GM12878 (cell line): ENCODE measurements around the gene EXOC3L1. TPM values are rescaled to one million over a fixed set of nuclear protein-coding genes. Genes with fewer than 3 reads are reported as not detected.

Source experiments
- ATAC-seq: fragments of 200-7000 bp; cut with Tn5 transposase; 3 replicates; pipeline ENCODE4 v1.9.1; 2020; ENCODE audit warnings: mild to moderate bottlenecking, moderate library complexity
- BruUV-seq: library from RNA; stranded (reverse); fragments of 400-500 nt; replicated peaks from 2 replicates; lab custom pipeline; 2021; lab: Mats Ljungman, UMichigan
- CTCF ChIA-PET: fragments of 300-600 bp; sonication (Branson Sonifier 250); formaldehyde crosslinking; extraction: SDS; loops from one replicate; lab custom pipeline; 2021; ENCODE audit warnings: inconsistent platforms; lab: Yijun Ruan, JAX
- POLR2A ChIA-PET: fragments of 350-600 bp; formaldehyde crosslinking; extraction: SDS; loops from one replicate; lab custom pipeline; 2021; ENCODE audit warnings: inconsistent platforms; lab: Charles Lee
- RAD21 ChIA-PET: fragments of 300-600 bp; sonication (Branson Sonifier 250); formaldehyde crosslinking; loops from one replicate; lab custom pipeline; 2023; ENCODE audit warnings: antibody characterized with exemption; ENCODE audit not compliant: unreplicated experiment; lab: Charles Lee
- SMC1A ChIA-PET: fragments of 300-600 bp; sonication (Branson Sonifier 250); formaldehyde crosslinking; loops from one replicate; lab custom pipeline; 2023; ENCODE audit not compliant: unreplicated experiment, uncharacterized antibody; lab: Charles Lee
- DNase-seq: peaks from one replicate; pipeline ENCODE4 v3.0.0-alpha.2; 2011; ENCODE audit warnings: low read depth, low spot score
- FAIRE-seq: peaks from 3 replicates; lab custom pipeline; 2011; peaks lifted over from hg19 to GRCh38; lab: Jason Lieb, UNC
- H2AFZ ChIP-seq: 2 replicates; pipeline ENCODE4 v1.6.0; 2011; ENCODE audit warnings: low read depth, low read length, control low read depth; ENCODE audit not compliant: control insufficient read depth
- H3K27ac ChIP-seq: 2 replicates; pipeline ENCODE4 v1.5.1; 2011; ENCODE audit warnings: control low read depth; ENCODE audit not compliant: control insufficient read depth, insufficient read depth
- H3K27me3 ChIP-seq, 2 experiments: replicated peaks in 1 of 2; 2 replicates each; pipeline versions ENCODE4 v1.6.0 to v1.6.1; 2011; ENCODE audit warnings: low read length in 1 of 2; ENCODE audit not compliant: control insufficient read depth in 2 of 2, insufficient read depth in 2 of 2
- H3K36me3 ChIP-seq, 2 experiments: 2 replicates each; pipeline ENCODE4 v1.5.1; 2011; ENCODE audit warnings: low read length in 1 of 2; ENCODE audit not compliant: control insufficient read depth in 2 of 2, insufficient read depth in 2 of 2
- H3K4me1 ChIP-seq: 2 replicates; pipeline ENCODE4 v1.6.1; 2011; ENCODE audit warnings: mild to moderate bottlenecking, low read length, moderate library complexity, mixed read lengths; ENCODE audit not compliant: control insufficient read depth, insufficient read depth
- H3K4me2 ChIP-seq: 2 replicates; pipeline ENCODE4 v1.6.0; 2011; ENCODE audit warnings: control low read depth; ENCODE audit not compliant: control insufficient read depth, insufficient read depth
- H3K4me3 ChIP-seq: fragments of 200-600 bp; sonication (generic); 2 replicates; pipeline ENCODE4 v1.5.1; 2016
- H3K79me2 ChIP-seq: 2 replicates; pipeline ENCODE4 v1.6.0; 2011; ENCODE audit warnings: low read length; ENCODE audit not compliant: control insufficient read depth, insufficient read depth
- H3K9ac ChIP-seq: 2 replicates; pipeline ENCODE4 v1.8.0; 2011; ENCODE audit warnings: low read length, control low read depth, mixed read lengths; ENCODE audit not compliant: control insufficient read depth, insufficient read depth
- H3K9me3 ChIP-seq: replicated peaks from 3 replicates; pipeline ENCODE4 v1.5.1; 2011; ENCODE audit warnings: mild to moderate bottlenecking, low read length; ENCODE audit not compliant: control insufficient read depth, insufficient read depth
- H4K20me1 ChIP-seq: 2 replicates; pipeline ENCODE4 v1.6.0; 2011; ENCODE audit not compliant: control insufficient read depth, insufficient read depth
- E2F8 ChIP-seq: fragments of 450-650 bp; IDR thresholded peaks from 2 replicates; pipeline ENCODE4 v1.6.1; 2018; ENCODE audit warnings: mild to moderate bottlenecking, low read depth, moderate library complexity; ENCODE audit not compliant: partially characterized antibody
- MEF2A ChIP-seq: IDR thresholded peaks from 2 replicates; pipeline ENCODE4 v1.6.1; 2011; ENCODE audit warnings: low read depth, mild to moderate bottlenecking, low read length, moderate library complexity; ENCODE audit not compliant: insufficient read depth
- MYB ChIP-seq: fragments of 150-350 bp; IDR thresholded peaks from 2 replicates; pipeline ENCODE4 v1.6.1; 2014; ENCODE audit warnings: mild to moderate bottlenecking, low read depth, low read length, borderline replicate concordance
- YBX1 ChIP-seq: fragments of 450-650 bp; IDR thresholded peaks from 2 replicates; pipeline ENCODE4 v1.6.1; 2016; ENCODE audit warnings: antibody characterized with exemption
- WGBS: methylation state at CpG from one replicate; pipeline ENCODE4 v1.1.6; 2016; ENCODE audit warnings: low lambda C conversion rate; ENCODE audit not compliant: insufficient replicate concordance, insufficient coverage; ENCODE audit errors: missing lambda C conversion rate; 5-methylcytosine and 5-hydroxymethylcytosine counted together
- in situ Hi-C: fragments of 300-500 bp; cut with MboI; formaldehyde crosslinking; loops from 9 replicates; pipeline ENCODE4 v1.14.3; 2018; ENCODE audit warnings: mixed read lengths
- intact Hi-C: fragments of 100-400 bp; cut with micrococcal nuclease; formaldehyde crosslinking; loops from one replicate; pipeline ENCODE4 v1.14.2; 2022; ENCODE audit not compliant: unreplicated experiment
- polyA plus RNA-seq, 11 experiments: library from polyadenylated mRNA; depleted of rRNA in 4 of 11; unstranded in 6 of 11; stranded (reverse) in 5 of 11; fragments of >200 nt; fragmentation: Nextera tagmentation in 4 of 11; fragmentation: Illumina TruSeq in 1 of 11; extraction: Ambion mirVana in 4 of 11; extraction: Trizol in 1 of 11; gene quantifications; 1 replicate in 1 of 11; 2 replicates in 10 of 11; pipeline versions ENCODE4 v1.2.1 to v1.2.3, GENCODE V29; 2011 to 2016; ENCODE audit warnings: inconsistent platforms in 2 of 11, missing spikeins in 2 of 11, low read depth in 1 of 11
- total RNA-seq, 4 experiments: library from RNA; depleted of rRNA in 3 of 4; stranded (reverse); fragments of >200 nt in 3 of 4; fragmentation: Illumina TruSeq in 1 of 4; extraction: Trizol in 1 of 4; gene quantifications; 2 replicates each; pipeline versions ENCODE4 v1.2.1 to v1.2.3, GENCODE V29; 2013 to 2021

The EXOC3L1 gene
- total and polyA plus RNA-seq, 10 of the 15 experiments (the other 5 are each of a cell fraction or from before 2014, with no cell fraction given), result 0.07 to 0.42 TPM; not detected in 8

GRCh38 chr16:67238806-67239470 lies 49.0 kb upstream of the EXOC3L1 start:
- ChIA-PET POLR2A (interaction anchor here (0.6 to 1.1 kb wide), 2 partner anchors 12 to 371 kb away, joined by 3 to 4 read pairs; partner anchors contain the start of gene TMEM208), CTCF (interaction anchor here (1.5 kb wide), 1 partner anchor 11 kb away, joined by 6 read pairs; the partner anchor contains the start of gene TMEM208), SMC1A (interaction anchor here (0.7 kb wide), 1 partner anchor 12 kb away, joined by 3 read pairs; no protein-coding TSS in a partner anchor), RAD21 (no interaction called here)
- intact Hi-C loops, result no loop called here
- no peak overlapping the region for H3K4me2 ChIP-seq
- in situ Hi-C loops, result no loop called here
- H3K27ac ChIP-seq, result no peak overlapping the region
- DNase-seq, result no peak
- no peak for ATAC-seq
- H4K20me1 ChIP-seq, result no peaks in the 10 kb centered on the region
- 89% methylated on average over 9 of the region's 9 CpGs for WGBS
- H3K9ac ChIP-seq, result no peak overlapping the region
- H3K9me3 ChIP-seq, result no peaks in the 10 kb centered on the region
- H3K79me2 ChIP-seq, result peaks cover 19% of the 10 kb centered on the region
- no peak for FAIRE-seq
- TF ChIP-seq E2F8, result no peak
- no peak for TF ChIP-seq MYB
- no peak for TF ChIP-seq MEF2A
- no peak for TF ChIP-seq YBX1
- H3K27me3 ChIP-seq, result no peaks in the 10 kb centered on the region
- H3K4me1 ChIP-seq, result peaks cover 13% of the 10 kb centered on the region
- BruUV-seq, result no TSS peak
- no peak overlapping the region for H3K4me3 ChIP-seq
- H3K36me3 ChIP-seq, result peaks cover 18 to 30% of the 10 kb centered on the region in 2 experiments; a peak in 3 of 4 replicates
- H2AFZ ChIP-seq, result no peak overlapping the region
